Melanocyte of skin (primary cell): ENCODE data around the gene SCG2. TPM values are rescaled to one million over a fixed set of nuclear protein-coding genes. Genes with fewer than 3 reads are reported as not detected.

Experiments
- total RNA-seq, 2 donors: library from RNA; depleted of rRNA; stranded (reverse); fragments of >200 nt; gene quantifications; 2 replicates each; pipeline ENCODE4 v1.2.3, GENCODE V29; 2012

Gene SCG2, protein sequence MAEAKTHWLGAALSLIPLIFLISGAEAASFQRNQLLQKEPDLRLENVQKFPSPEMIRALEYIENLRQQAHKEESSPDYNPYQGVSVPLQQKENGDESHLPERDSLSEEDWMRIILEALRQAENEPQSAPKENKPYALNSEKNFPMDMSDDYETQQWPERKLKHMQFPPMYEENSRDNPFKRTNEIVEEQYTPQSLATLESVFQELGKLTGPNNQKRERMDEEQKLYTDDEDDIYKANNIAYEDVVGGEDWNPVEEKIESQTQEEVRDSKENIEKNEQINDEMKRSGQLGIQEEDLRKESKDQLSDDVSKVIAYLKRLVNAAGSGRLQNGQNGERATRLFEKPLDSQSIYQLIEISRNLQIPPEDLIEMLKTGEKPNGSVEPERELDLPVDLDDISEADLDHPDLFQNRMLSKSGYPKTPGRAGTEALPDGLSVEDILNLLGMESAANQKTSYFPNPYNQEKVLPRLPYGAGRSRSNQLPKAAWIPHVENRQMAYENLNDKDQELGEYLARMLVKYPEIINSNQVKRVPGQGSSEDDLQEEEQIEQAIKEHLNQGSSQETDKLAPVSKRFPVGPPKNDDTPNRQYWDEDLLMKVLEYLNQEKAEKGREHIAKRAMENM
- 1 to 10 TPM; 2.8 to 4.7 TPM for total RNA-seq

GRCh38 chr2:223601932-223602666 lies at the start of gene SCG2:
SCG2 (minus strand) TSS chr2:223602361; CDS start chr2:223599282, 3,079 bp downstream.

Other genes with a start within 250 kb of the SCG2 start
- gene AP1S3, start 235.2 kb upstream of the SCG2 start, total RNA-seq, result 10 to 100 TPM in 1 of 2 donors, 1 to 10 TPM in 1; 8.9 to 26.3 TPM